ENCODE measurements around the gene BCL3.

Gene BCL3

GRCh38 chr19:44783545-44783944, 35.0 kb downstream of the BCL3 start:
- H3K27me3 ChIP-seq (replicated peaks in 2 of 5; ENCODE audit: control insufficient read depth in 4 of 5, insufficient read depth in 5 of 5, low read length in 4 of 5), result no peaks in the 10 kb centered on the region
- H3K4me3 ChIP-seq (ENCODE audit: control insufficient read depth in 1 of 7, extremely low read depth in 1 of 7, insufficient read depth in 4 of 7, low read depth in 2 of 7, low read length in 6 of 7), result no peak overlapping the region
- ChIA-PET POLR2A (interaction anchor here (0.6 kb wide), 1 partner anchor 43 kb away, joined by 3 read pairs; no protein-coding TSS in a partner anchor), CTCF (interaction anchor here (0.6 to 3.7 kb wide), 21 partner anchors 9 to 200 kb away, joined by 3 to 32 read pairs (median 6); partner anchors contain the start of gene BCAM)
- WGBS (ENCODE audit: insufficient coverage), result 95% methylated on average over 3 of the region's 4 CpGs
- H3K4me1 ChIP-seq (ENCODE audit: control extremely low read depth in 1 of 4, control insufficient read depth in 4 of 4, insufficient read depth in 4 of 4, low read length in 3 of 4), result peaks cover 0 to 11% (median 9%) of the 10 kb centered on the region in 4 experiments
- no peaks in the 10 kb centered on the region for H3K36me3 ChIP-seq (ENCODE audit: control insufficient read depth in 4 of 4, insufficient read depth in 4 of 4, low read length in 3 of 4)
- H3K9me3 ChIP-seq (ENCODE audit: control extremely low read depth in 1 of 5, control insufficient read depth in 4 of 5, insufficient read depth in 2 of 5, low read depth in 1 of 5, low read length in 4 of 5), result no peaks in the 10 kb centered on the region
- H3K27ac ChIP-seq (ENCODE audit: insufficient read depth in 1 of 2, low read depth in 1 of 2, low read length in 2 of 2, poor library complexity in 1 of 2, severe bottlenecking in 2 of 2), result no peak overlapping the region
- no peak for DNase-seq

DNA sequence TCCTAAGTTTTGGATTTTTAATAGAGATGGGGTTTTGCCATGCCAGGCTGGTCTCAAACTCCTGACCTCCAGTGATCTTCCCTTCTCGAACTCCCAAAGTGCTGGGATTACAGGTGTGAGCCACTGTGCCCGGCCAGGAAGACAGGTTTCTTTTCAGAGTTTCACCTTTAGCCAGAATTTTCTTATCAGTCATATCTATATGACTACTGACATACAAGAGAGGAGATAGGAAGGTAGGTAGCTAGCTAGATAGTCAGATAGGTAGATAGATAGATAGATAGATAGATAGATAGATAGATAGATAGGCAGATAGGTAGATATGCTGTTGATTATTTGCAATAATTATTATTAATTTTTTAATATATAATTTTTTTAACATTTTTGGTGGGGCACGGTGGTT, 36.8 kb downstream of the BCL3 start:
- Histone ChIP-seq H3K27me3 (replicated peaks in 2 of 5; ENCODE audit: control insufficient read depth in 4 of 5, insufficient read depth in 5 of 5, low read length in 4 of 5) (no peaks in the 10 kb centered on the region), H3K9me3 (ENCODE audit: control extremely low read depth in 1 of 5, control insufficient read depth in 4 of 5, insufficient read depth in 2 of 5, low read depth in 1 of 5, low read length in 4 of 5) (no peaks in the 10 kb centered on the region), H3K36me3 (ENCODE audit: control insufficient read depth in 4 of 4, insufficient read depth in 4 of 4, low read length in 3 of 4) (no peaks in the 10 kb centered on the region), H3K4me1 (ENCODE audit: control extremely low read depth in 1 of 4, control insufficient read depth in 4 of 4, insufficient read depth in 4 of 4, low read length in 3 of 4) (peaks cover 0 to 11% (median 9%) of the 10 kb centered on the region in 4 experiments), H3K27ac (ENCODE audit: insufficient read depth in 1 of 2, low read depth in 1 of 2, low read length in 2 of 2, poor library complexity in 1 of 2, severe bottlenecking in 2 of 2) (no peak overlapping the region), H3K4me3 (ENCODE audit: control insufficient read depth in 1 of 7, extremely low read depth in 1 of 7, insufficient read depth in 4 of 7, low read depth in 2 of 7, low read length in 6 of 7) (no peak overlapping the region)
- POLR2A ChIA-PET, result no interaction called here
- no peak for DNase-seq
- CTCF ChIA-PET, result interaction anchor here (0.7 to 3.6 kb wide), 21 partner anchors 11 to 131 kb away, joined by 3 to 15 read pairs (median 5); partner anchors contain the start of gene BCAM
- 67% methylated on average over 1 of the region's 3 CpGs for WGBS (ENCODE audit: insufficient coverage)

- Histone ChIP-seq H3K27me3 (replicated peaks in 2 of 5; ENCODE audit: control insufficient read depth in 4 of 5, insufficient read depth in 5 of 5, low read length in 4 of 5) (no peaks in the 10 kb centered on the region), H3K9me3 (ENCODE audit: control extremely low read depth in 1 of 5, control insufficient read depth in 4 of 5, insufficient read depth in 2 of 5, low read depth in 1 of 5, low read length in 4 of 5) (no peaks in the 10 kb centered on the region), H3K4me3 (ENCODE audit: control insufficient read depth in 1 of 7, extremely low read depth in 1 of 7, insufficient read depth in 4 of 7, low read depth in 2 of 7, low read length in 6 of 7) (no peak overlapping the region), H3K4me1 (ENCODE audit: control extremely low read depth in 1 of 4, control insufficient read depth in 4 of 4, insufficient read depth in 4 of 4, low read length in 3 of 4) (peaks cover 0 to 11% (median 9%) of the 10 kb centered on the region in 4 experiments), H3K36me3 (ENCODE audit: control insufficient read depth in 4 of 4, insufficient read depth in 4 of 4, low read length in 3 of 4) (no peaks in the 10 kb centered on the region), H3K27ac (ENCODE audit: insufficient read depth in 1 of 2, low read depth in 1 of 2, low read length in 2 of 2, poor library complexity in 1 of 2, severe bottlenecking in 2 of 2) (no peak overlapping the region)
- DNase-seq, result no peak
- ChIA-PET POLR2A (interaction anchor here (0.7 kb wide), 1 partner anchor 163 kb away, joined by 5 read pairs; no protein-coding TSS in a partner anchor), CTCF (interaction anchor here (0.6 to 2.5 kb wide), 7 partner anchors 12 to 23 kb away, joined by 3 to 12 read pairs (median 5); partner anchors contain the start of gene BCAM)
- 98% methylated on average over 11 of the region's 15 CpGs for WGBS (ENCODE audit: insufficient coverage)
Measured at GRCh38 chr19:44785993-44786392, 37.5 kb downstream of the BCL3 start.

DNA sequence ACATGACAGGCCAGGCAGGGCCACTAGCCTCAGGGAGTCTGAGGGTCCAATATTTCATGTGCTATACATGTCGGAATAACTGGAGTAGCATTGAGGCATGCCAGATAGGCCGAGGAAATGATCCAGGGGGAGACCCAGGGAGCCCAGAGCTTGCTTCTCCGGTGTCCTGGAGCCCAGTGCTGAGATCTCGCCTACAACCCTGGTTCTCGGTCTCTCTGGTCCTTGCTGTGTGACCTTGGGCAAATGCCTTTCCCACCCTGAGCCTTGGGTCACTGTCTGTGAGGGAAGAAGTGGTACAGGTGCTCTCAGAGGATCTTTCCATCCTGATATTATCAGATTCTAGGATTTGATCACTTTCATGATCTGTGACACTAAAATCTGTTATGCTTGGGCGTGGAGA, 40.5 kb downstream of the BCL3 start:
- Histone ChIP-seq H3K27me3 (replicated peaks in 2 of 5; ENCODE audit: control insufficient read depth in 4 of 5, insufficient read depth in 5 of 5, low read length in 4 of 5) (no peaks in the 10 kb centered on the region), H3K9me3 (ENCODE audit: control extremely low read depth in 1 of 5, control insufficient read depth in 4 of 5, insufficient read depth in 2 of 5, low read depth in 1 of 5, low read length in 4 of 5) (no peaks in the 10 kb centered on the region), H3K27ac (ENCODE audit: insufficient read depth in 1 of 2, low read depth in 1 of 2, low read length in 2 of 2, poor library complexity in 1 of 2, severe bottlenecking in 2 of 2) (no peak overlapping the region), H3K36me3 (ENCODE audit: control insufficient read depth in 4 of 4, insufficient read depth in 4 of 4, low read length in 3 of 4) (no peaks in the 10 kb centered on the region), H3K4me3 (ENCODE audit: control insufficient read depth in 1 of 7, extremely low read depth in 1 of 7, insufficient read depth in 4 of 7, low read depth in 2 of 7, low read length in 6 of 7) (no peak overlapping the region), H3K4me1 (ENCODE audit: control extremely low read depth in 1 of 4, control insufficient read depth in 4 of 4, insufficient read depth in 4 of 4, low read length in 3 of 4) (peaks cover 0 to 9% (median 6%) of the 10 kb centered on the region in 4 experiments)
- ChIA-PET POLR2A (no interaction called here), CTCF (interaction anchor here (0.6 to 1.9 kb wide), 4 partner anchors 9 to 138 kb away, joined by 3 to 5 read pairs (median 3); no protein-coding TSS in a partner anchor)
- DNase-seq, result no peak
- 97% methylated on average over 5 of the region's 6 CpGs for WGBS (ENCODE audit: insufficient coverage)

DNA sequence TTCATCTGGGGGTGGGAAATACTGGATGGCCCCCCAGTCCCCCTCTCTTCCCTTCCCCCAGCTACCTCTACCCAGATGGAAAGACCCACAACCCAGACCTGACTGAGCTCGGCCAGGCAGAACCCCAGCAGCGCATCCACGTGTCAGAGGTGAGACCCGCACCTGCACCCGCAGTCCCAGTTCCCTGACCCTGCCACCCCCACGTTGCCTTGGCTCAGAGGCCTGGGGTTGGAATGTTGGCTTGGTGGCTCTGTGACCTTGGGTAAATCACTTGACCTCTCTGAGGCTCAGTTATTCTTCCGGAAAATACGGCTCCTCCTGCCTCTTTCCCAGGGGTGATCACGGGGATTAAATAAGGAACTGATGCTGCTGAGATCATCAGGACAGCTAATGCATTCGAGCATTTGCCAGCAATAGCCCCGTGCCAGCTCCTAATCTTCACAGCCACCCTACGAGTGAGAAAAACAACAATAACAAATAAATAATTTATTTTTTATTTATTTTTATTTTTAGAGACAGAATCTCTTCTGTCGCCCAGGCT, 41.5 kb downstream of the BCL3 start:
- Histone ChIP-seq H3K4me1 (ENCODE audit: control extremely low read depth in 1 of 4, control insufficient read depth in 4 of 4, insufficient read depth in 4 of 4, low read length in 3 of 4) (peaks cover 0 to under 1% (median 0%) of the 10 kb centered on the region in 4 experiments), H3K27ac (ENCODE audit: insufficient read depth in 1 of 2, low read depth in 1 of 2, low read length in 2 of 2, poor library complexity in 1 of 2, severe bottlenecking in 2 of 2) (no peak overlapping the region), H3K9me3 (ENCODE audit: control extremely low read depth in 1 of 5, control insufficient read depth in 4 of 5, insufficient read depth in 2 of 5, low read depth in 1 of 5, low read length in 4 of 5) (no peaks in the 10 kb centered on the region), H3K36me3 (ENCODE audit: control insufficient read depth in 4 of 4, insufficient read depth in 4 of 4, low read length in 3 of 4) (no peaks in the 10 kb centered on the region), H3K27me3 (replicated peaks in 2 of 5; ENCODE audit: control insufficient read depth in 4 of 5, insufficient read depth in 5 of 5, low read length in 4 of 5) (no peaks in the 10 kb centered on the region), H3K4me3 (ENCODE audit: control insufficient read depth in 1 of 7, extremely low read depth in 1 of 7, insufficient read depth in 4 of 7, low read depth in 2 of 7, low read length in 6 of 7) (no peak overlapping the region)
- CTCF ChIA-PET, result interaction anchor here (0.9 to 1.9 kb wide), 4 partner anchors 9 to 54 kb away, joined by 3 to 5 read pairs (median 4); no protein-coding TSS in a partner anchor
- DNase-seq, result no peak
- POLR2A ChIA-PET, result no interaction called here
- WGBS (ENCODE audit: insufficient coverage), result 96% methylated on average over 8 of the region's 13 CpGs

- Histone ChIP-seq H3K4me3 (ENCODE audit: control insufficient read depth in 1 of 7, extremely low read depth in 1 of 7, insufficient read depth in 4 of 7, low read depth in 2 of 7, low read length in 6 of 7) (no peak overlapping the region), H3K9me3 (ENCODE audit: control extremely low read depth in 1 of 5, control insufficient read depth in 4 of 5, insufficient read depth in 2 of 5, low read depth in 1 of 5, low read length in 4 of 5) (no peaks in the 10 kb centered on the region), H3K27me3 (replicated peaks in 2 of 5; ENCODE audit: control insufficient read depth in 4 of 5, insufficient read depth in 5 of 5, low read length in 4 of 5) (no peaks in the 10 kb centered on the region), H3K27ac (ENCODE audit: insufficient read depth in 1 of 2, low read depth in 1 of 2, low read length in 2 of 2, poor library complexity in 1 of 2, severe bottlenecking in 2 of 2) (no peak overlapping the region), H3K4me1 (ENCODE audit: control extremely low read depth in 1 of 4, control insufficient read depth in 4 of 4, insufficient read depth in 4 of 4, low read length in 3 of 4) (peaks cover 0 to 14% (median 12%) of the 10 kb centered on the region in 4 experiments), H3K36me3 (ENCODE audit: control insufficient read depth in 4 of 4, insufficient read depth in 4 of 4, low read length in 3 of 4) (no peaks in the 10 kb centered on the region)
- POLR2A ChIA-PET, result no interaction called here
- 91% methylated on average over 6 of the region's 9 CpGs for WGBS (ENCODE audit: insufficient coverage)
- DNase-seq, result no peak
- CTCF ChIA-PET, result interaction anchor here (0.9 to 1.5 kb wide), 4 partner anchors 12 to 135 kb away, joined by 3 to 5 read pairs (median 3); no protein-coding TSS in a partner anchor
Measured at GRCh38 chr19:44792281-44792680, 43.8 kb downstream of the BCL3 start.

- Histone ChIP-seq H3K9me3 (ENCODE audit: control extremely low read depth in 1 of 5, control insufficient read depth in 4 of 5, insufficient read depth in 2 of 5, low read depth in 1 of 5, low read length in 4 of 5) (no peaks in the 10 kb centered on the region), H3K4me3 (ENCODE audit: control insufficient read depth in 1 of 7, extremely low read depth in 1 of 7, insufficient read depth in 4 of 7, low read depth in 2 of 7, low read length in 6 of 7) (no peak overlapping the region), H3K36me3 (ENCODE audit: control insufficient read depth in 4 of 4, insufficient read depth in 4 of 4, low read length in 3 of 4) (no peaks in the 10 kb centered on the region), H3K4me1 (ENCODE audit: control extremely low read depth in 1 of 4, control insufficient read depth in 4 of 4, insufficient read depth in 4 of 4, low read length in 3 of 4) (peaks cover 0 to 14% (median 12%) of the 10 kb centered on the region in 4 experiments), H3K27me3 (replicated peaks in 2 of 5; ENCODE audit: control insufficient read depth in 4 of 5, insufficient read depth in 5 of 5, low read length in 4 of 5) (no peaks in the 10 kb centered on the region), H3K27ac (ENCODE audit: insufficient read depth in 1 of 2, low read depth in 1 of 2, low read length in 2 of 2, poor library complexity in 1 of 2, severe bottlenecking in 2 of 2) (no peak overlapping the region)
- no peak for DNase-seq
- CTCF ChIA-PET, result interaction anchor here (1.5 to 6.2 kb wide), 4 partner anchors 11 to 72 kb away, joined by 3 to 32 read pairs (median 6); partner anchors contain the start of gene BCAM
- POLR2A ChIA-PET, result no interaction called here
- WGBS (ENCODE audit: insufficient coverage), result 100% methylated on average over 4 of the region's 4 CpGs
Measured at GRCh38 chr19:44794610-44795009, 46.1 kb downstream of the BCL3 start.

Data from common myeloid progenitor, CD34-positive (primary cell).